ENCODE results near the gene RNF183.
"Not testable (repeated sequence)": the region's sequence is repeated elsewhere in the genome, so short reads cannot be mapped to it uniquely, and the experiment has no call there.

The RNF183 gene

DNA sequence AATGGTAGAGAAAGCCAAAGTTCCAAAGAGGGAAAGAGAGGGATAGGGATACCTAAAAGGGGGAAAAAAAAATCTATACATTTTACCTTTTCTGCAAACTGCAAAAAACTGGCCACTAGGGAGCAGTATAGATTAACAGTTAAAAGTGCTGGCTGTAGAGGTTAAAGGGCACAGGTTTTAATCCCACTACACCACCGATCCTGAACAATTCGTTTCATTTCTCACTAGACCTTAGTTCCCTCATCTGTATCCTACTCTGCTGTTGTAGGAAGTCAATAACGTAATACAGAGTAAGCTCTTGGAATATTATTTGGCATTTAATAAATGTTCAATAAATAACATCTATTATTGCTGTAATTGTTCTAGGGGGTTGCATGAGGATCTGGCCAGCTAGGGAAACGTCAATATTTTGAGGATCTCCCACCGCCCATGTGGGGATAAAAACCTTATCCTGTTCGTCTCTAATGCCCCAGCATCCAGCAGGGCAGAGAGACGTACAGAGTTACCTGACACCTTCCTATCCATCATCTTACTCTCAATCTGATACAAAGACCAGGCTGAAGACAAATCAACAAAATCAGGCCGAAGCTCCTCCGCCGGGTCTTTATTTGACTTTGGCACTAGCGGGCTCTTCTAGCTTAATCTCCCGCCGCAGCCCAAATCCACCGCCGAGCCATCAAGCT lies 28.6 kb downstream of the RNF183 start:
- ATAC-seq (ENCODE audit: low read depth) (peak; percentile 7), DNase-seq (ENCODE audit: low spot score in 2 of 2) (peak; percentile 29 to 57)
- Mint-ChIP-seq H3K27ac (no peak overlapping the region), H3K36me3 (peaks cover 20% of the 10 kb centered on the region), H3K4me1 (peaks cover 12% of the 10 kb centered on the region), H3K9me3 (no peaks in the 10 kb centered on the region), H3K27me3 (no peaks in the 10 kb centered on the region), H3K4me3 (no peak overlapping the region)

DNA sequence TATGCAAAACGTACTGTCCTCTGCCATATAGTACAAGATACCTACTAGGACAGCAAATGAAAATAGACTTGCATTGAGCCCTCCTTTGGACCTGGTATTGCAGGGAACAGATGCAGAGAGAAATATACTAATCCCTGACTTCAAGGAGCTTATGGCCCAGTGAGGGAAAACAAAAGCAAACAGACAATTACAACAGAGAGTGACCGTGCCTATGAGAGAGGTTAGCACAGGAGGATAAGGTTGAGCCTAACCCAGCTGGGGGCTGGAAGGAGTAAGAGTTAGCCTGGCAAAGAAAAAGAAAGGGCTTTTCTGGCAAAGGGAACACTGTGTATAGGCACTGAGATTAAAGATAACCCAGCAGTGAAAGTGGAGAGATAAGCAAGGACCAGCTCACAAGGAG lies 33.3 kb downstream of the RNF183 start:
- Mint-ChIP-seq H3K4me3 (no peak overlapping the region), H3K27me3 (no peaks in the 10 kb centered on the region), H3K36me3 (peaks cover 29% of the 10 kb centered on the region)

DNA sequence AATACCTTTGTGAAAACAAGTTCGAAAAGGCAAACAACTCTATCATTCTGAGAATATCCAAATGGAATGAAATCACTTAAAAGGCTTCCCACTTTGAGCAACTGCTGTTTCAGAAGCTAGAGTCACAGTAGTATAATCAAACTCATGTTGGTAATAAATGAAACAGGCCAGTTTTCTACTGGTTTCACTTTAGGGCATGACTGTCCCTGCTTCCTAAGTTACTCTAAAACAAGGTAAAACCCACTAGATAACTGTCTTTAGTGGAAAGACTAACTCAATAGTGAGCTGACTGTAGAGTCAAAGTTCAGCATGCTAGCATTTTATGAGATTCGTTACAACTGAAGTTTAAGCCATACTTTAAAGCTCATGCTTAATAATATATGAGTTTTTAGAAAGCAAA lies 33.8 kb downstream of the RNF183 start:
- Mint-ChIP-seq H3K9me3 (no peaks in the 10 kb centered on the region), H3K36me3 (peaks cover 29% of the 10 kb centered on the region), H3K27ac (no peak overlapping the region), H3K4me3 (no peak overlapping the region), H3K27me3 (no peaks in the 10 kb centered on the region), H3K4me1 (peaks cover 12% of the 10 kb centered on the region)
- ATAC-seq (ENCODE audit: low read depth) (no peak), DNase-seq (ENCODE audit: low spot score in 2 of 2) (no peak)

More for the DNA sequence above, 33.3 kb downstream of the RNF183 start:
- Mint-ChIP-seq H3K4me1 (peaks cover 12% of the 10 kb centered on the region), H3K9me3 (no peaks in the 10 kb centered on the region), H3K27ac (no peak overlapping the region)
- DNase-seq (ENCODE audit: low spot score in 2 of 2): no peak
- no peak for ATAC-seq (ENCODE audit: low read depth)

DNA sequence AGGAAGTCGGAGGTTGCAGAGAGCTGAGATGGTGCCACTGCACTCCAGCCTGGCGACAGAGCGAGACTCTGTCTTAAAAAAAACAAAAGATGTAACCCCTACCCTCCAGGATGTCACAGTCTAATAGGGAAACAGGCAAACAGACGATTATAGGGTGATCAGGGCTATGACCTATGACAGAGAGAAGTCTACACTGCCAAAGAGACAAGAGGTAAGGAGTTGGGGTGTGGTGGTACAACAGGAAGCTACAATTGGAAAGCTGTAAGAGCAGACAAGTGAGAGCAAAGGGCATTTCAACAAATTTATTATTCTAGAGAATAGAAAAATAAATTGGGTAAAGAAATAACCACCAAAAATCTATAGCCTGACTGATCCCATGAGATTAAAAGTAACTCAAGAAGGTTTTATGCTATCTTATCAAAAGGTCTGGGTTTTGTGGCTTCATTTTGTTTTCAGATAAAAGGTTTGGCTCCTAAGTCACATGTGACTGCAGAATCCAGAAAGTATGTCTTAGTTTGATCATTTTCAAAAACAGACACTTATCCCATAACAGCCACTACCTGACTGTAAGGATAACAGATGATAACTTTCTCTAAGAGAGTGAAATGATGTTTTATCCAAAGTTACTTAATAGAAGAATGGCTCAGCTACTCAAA lies 35.1 kb downstream of the RNF183 start:
- Mint-ChIP-seq H3K36me3 (peaks cover 31% of the 10 kb centered on the region), H3K27ac (peak overlapping the region; percentile 31), H3K4me1 (peaks cover 9% of the 10 kb centered on the region), H3K9me3 (no peaks in the 10 kb centered on the region), H3K27me3 (no peaks in the 10 kb centered on the region), H3K4me3 (no peak overlapping the region)
- DNase-seq (ENCODE audit: low spot score in 2 of 2): no peak
- ATAC-seq (ENCODE audit: low read depth): no peak

DNA sequence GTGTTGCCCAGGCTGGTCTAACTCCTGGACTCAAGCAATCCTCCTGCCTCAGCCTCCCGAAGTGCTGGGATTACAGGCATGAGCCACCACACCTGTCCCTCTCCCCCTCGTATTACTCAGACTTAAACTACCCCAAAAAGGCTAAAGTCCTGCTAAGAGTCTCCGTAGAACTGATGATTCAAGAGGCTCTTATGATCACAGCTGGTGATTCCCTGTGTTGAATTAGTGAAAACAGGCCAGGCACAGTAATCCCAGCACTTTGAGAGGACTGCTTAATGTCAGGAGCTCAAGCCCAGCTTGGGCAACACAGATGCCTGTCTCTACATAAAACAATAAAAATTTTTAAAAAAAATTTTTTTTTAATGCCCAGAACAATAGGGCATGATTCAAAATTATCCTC lies 37.0 kb downstream of the RNF183 start:
- H3K27ac Mint-ChIP-seq: no peak overlapping the region
- DNase-seq (ENCODE audit: low spot score in 2 of 2) (no peak), ATAC-seq (ENCODE audit: low read depth) (no peak)
- no peaks in the 10 kb centered on the region for H3K27me3 Mint-ChIP-seq
- H3K4me3 Mint-ChIP-seq: no peak overlapping the region
- peaks cover 9% of the 10 kb centered on the region for H3K4me1 Mint-ChIP-seq
- H3K9me3 Mint-ChIP-seq: no peaks in the 10 kb centered on the region
- H3K36me3 Mint-ChIP-seq: peaks cover 32% of the 10 kb centered on the region

DNA sequence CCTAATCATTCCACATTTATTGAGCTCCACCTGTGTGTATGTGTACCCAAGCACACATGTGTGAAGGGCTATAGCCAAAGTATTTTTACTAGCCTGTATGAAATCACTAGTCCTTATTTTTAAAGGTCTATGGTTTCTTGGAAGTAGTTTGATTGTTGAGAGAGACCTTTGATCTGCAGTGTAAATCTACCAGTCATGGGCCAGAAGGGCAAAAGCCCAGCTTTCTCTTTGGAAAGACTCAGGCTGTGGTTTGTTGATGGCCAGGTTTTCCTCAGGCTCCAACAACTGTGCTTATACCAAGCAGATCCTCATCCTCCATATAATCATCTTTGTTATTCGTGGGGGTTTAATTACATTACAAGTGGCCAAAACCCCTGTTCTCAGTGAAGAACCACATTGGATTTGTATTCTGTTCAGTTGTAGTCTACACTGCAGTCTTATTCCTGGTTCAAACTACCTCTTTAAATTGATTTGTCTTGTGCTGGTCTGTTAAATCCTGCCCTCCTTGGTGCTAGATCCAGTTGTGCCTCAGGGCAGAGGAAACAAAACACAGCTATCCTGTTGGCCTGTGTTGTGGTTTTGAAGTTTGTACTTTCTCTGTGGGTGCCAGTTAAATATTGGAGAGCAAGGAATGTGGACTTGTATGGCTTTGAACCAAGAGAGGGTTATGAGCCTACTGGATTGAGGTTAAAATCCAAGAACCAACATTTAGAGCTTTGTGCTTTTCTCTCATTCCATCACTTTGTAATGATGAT lies 41.1 kb downstream of the RNF183 start:
- Mint-ChIP-seq H3K4me1 (no peaks in the 10 kb centered on the region), H3K36me3 (peaks cover 18% of the 10 kb centered on the region), H3K4me3 (no peak overlapping the region), H3K9me3 (no peaks in the 10 kb centered on the region), H3K27ac (no peak overlapping the region), H3K27me3 (no peaks in the 10 kb centered on the region)
- ATAC-seq (ENCODE audit: low read depth): no peak
- no peak for DNase-seq (ENCODE audit: low spot score in 2 of 2)

DNA sequence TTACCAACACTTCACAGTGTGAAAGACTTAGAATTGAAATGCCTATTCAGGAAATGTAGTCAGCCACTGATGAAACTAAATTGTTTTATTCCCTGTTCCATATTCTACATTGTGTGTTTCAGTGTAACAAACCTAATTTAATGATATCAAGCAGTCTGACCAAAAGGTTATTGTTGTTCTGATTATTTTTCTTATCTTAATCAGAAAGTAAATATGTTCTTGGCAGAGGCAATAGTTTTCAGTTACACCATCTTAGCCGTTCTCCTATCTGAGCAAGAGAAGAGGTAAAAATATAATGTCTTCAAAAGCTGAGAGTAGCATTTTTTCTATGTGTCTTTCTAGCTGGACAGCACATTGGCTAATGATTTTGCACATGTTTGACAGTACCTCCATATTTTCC lies 44.9 kb downstream of the RNF183 start:
- no peaks in the 10 kb centered on the region for H3K27me3 Mint-ChIP-seq
- H3K4me1 Mint-ChIP-seq: no peaks in the 10 kb centered on the region
- H3K36me3 Mint-ChIP-seq: peaks cover 12% of the 10 kb centered on the region
- no peak overlapping the region for H3K27ac Mint-ChIP-seq
- no peaks in the 10 kb centered on the region for H3K9me3 Mint-ChIP-seq
- no peak overlapping the region for H3K4me3 Mint-ChIP-seq
- DNase-seq (ENCODE audit: low spot score in 2 of 2): no peak
- no peak for ATAC-seq (ENCODE audit: low read depth)

DNA sequence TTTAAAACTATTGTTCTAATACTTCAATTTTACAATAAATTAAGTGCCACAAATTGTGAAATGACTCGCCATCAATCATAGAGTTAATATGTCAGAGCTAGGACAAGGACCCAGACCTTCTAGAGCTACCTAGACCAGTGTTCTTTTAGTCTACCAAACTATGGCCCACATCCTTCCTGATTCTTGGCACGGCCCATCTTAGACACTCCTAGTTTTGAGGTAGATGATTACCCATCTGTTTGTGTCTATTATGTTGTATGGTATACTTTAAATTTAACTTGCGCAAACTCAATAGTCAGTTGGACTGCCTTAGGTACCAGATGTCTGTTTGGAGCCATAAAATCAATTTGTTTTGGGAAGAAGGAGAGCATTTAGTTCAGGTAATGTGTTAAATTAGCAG lies 45.3 kb downstream of the RNF183 start:
- ATAC-seq (ENCODE audit: low read depth): no peak

DNA sequence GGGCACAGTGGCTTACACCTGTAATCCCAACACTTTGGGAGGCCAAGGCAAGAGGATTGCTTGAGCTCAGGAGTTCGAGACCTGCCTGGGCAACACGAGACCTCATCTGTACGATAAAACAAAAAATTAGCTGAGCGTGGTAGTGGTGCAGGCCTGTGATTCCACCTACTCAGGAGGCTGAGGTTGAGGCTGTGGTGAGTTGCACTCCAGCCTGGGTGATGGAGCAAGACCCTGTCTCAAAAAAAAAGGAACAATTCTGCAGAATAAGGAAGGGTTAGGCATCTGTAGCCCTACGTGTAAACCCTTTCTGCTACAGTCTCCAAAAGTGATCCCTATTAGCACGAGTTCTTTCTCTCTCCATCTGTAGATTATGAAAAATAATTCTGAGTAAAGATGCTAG lies 47.7 kb downstream of the RNF183 start:
- Mint-ChIP-seq H3K27ac (no peak overlapping the region), H3K9me3 (no peaks in the 10 kb centered on the region), H3K4me3 (no peak overlapping the region), H3K27me3 (no peaks in the 10 kb centered on the region), H3K4me1 (no peaks in the 10 kb centered on the region), H3K36me3 (peaks cover 8% of the 10 kb centered on the region)
- ATAC-seq (ENCODE audit: low read depth): no peak
- DNase-seq (ENCODE audit: low spot score in 2 of 2): no peak

More for the DNA sequence above, 45.3 kb downstream of the RNF183 start:
- no peaks in the 10 kb centered on the region for H3K27me3 Mint-ChIP-seq
- H3K9me3 Mint-ChIP-seq: no peaks in the 10 kb centered on the region
- H3K36me3 Mint-ChIP-seq: peaks cover 12% of the 10 kb centered on the region
- DNase-seq (ENCODE audit: low spot score in 2 of 2): no peak
- no peak overlapping the region for H3K4me3 Mint-ChIP-seq
- no peaks in the 10 kb centered on the region for H3K4me1 Mint-ChIP-seq
- no peak overlapping the region for H3K27ac Mint-ChIP-seq

DNA sequence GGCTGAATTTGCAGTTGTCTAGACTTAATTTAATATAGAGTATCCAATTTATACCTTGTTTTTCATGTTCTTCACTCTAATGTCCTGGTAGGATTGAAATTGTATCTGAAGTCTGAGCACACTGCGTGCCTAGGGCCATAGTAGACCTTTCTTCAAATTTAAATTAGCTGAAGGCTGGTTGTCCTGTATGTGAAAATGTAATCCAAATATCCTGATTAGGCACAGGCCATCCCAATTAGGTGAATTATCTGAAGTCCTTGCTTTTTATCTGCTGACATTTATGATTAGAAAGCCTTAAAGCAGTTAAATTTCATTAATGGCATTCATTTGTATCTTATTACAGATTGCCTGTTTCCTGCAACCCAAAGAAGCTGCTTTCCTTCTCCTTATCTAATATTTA lies 48.2 kb downstream of the RNF183 start:
- H3K27me3 Mint-ChIP-seq: no peaks in the 10 kb centered on the region
- no peak overlapping the region for H3K27ac Mint-ChIP-seq
- peaks cover 5% of the 10 kb centered on the region for H3K36me3 Mint-ChIP-seq
- no peak for ATAC-seq (ENCODE audit: low read depth)
- DNase-seq (ENCODE audit: low spot score in 2 of 2): no peak
- no peak overlapping the region for H3K4me3 Mint-ChIP-seq
- H3K4me1 Mint-ChIP-seq: no peaks in the 10 kb centered on the region
- H3K9me3 Mint-ChIP-seq: no peaks in the 10 kb centered on the region

DNA sequence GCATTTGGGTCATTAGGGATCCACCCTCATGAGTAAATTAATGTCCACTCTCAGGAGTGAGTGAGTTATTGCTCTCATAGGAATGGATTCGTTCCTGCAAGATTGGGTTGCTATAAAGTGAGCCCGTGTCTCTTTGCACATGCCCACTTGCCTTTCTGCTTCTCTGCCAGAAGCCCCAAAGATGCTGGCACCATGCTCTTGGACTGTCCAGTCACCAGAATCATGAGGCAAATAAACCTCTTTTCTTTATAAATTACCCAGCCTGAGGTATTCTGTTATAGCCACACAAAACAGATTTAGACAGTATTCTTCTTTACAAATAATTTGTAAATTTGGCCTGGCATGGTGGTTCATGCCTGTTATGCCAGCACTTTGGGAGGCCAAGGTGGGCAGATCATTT lies 52.4 kb downstream of the RNF183 start:
- no peak for DNase-seq (ENCODE audit: low spot score in 2 of 2)
- Mint-ChIP-seq H3K4me3 (no peak overlapping the region), H3K27ac (no peak overlapping the region), H3K9me3 (no peaks in the 10 kb centered on the region), H3K27me3 (no peaks in the 10 kb centered on the region), H3K4me1 (no peaks in the 10 kb centered on the region), H3K36me3 (peaks cover 2% of the 10 kb centered on the region)
- no peak for ATAC-seq (ENCODE audit: low read depth)

DNA sequence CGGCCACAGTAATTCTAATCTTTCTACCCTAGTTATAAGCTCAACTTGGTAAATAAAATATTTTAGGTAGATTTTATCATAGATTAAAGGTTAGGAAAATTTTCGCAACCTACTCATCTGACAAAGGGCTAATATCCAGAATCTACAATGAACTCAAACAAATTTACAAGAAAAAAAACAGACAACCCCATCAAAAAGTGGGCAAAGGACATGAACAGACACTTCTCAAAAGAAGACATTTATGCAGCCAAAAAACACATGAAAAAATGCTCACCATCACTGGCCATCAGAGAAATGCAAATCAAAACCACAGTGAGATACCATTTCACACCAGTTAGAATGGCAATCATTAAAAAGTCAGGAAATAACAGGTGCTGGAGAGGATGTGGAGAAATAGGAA lies 53.5 kb downstream of the RNF183 start:
- H3K36me3 Mint-ChIP-seq; ATAC-seq (ENCODE audit: low read depth); H3K27ac Mint-ChIP-seq; H3K9me3 Mint-ChIP-seq; H3K4me3 Mint-ChIP-seq; H3K4me1 Mint-ChIP-seq; H3K27me3 Mint-ChIP-seq; DNase-seq (ENCODE audit: low spot score in 2 of 2): not testable (repeated sequence)

DNA sequence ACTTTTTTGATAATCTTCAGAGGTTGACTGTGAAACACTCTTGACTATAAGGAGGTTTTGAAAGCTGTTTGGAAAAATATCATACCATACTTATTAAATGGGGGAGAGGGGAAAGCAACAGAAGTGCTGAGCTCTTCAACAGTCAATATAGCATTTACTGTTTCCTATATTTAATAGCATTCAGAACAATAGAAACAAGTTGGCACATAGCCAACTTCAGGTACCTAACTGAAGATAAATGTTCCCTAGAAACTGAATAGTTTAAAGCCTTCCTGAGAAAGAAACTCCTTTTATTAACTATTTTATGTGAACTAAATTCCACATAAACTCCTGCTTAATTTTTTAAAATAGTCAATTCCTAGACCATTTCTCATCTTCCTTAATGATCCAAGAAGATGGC lies 55.5 kb downstream of the RNF183 start:
- no peak for DNase-seq (ENCODE audit: low spot score in 2 of 2)
- Mint-ChIP-seq H3K27ac (no peak overlapping the region), H3K4me3 (no peak overlapping the region), H3K36me3 (peaks cover 2% of the 10 kb centered on the region), H3K4me1 (peaks cover 3% of the 10 kb centered on the region), H3K9me3 (no peaks in the 10 kb centered on the region), H3K27me3 (no peaks in the 10 kb centered on the region)
- ATAC-seq (ENCODE audit: low read depth): no peak
